ENCODE measurements around the gene SIAE. TPM values are rescaled to one million over a fixed set of nuclear protein-coding genes. Genes with fewer than 3 reads are reported as not detected.

Gene SIAE
- total and polyA plus RNA-seq, 2 donors (not counting 1 experiment from before 2014, with no cell fraction given), result 3.6 to 4.5 TPM

GRCh38 chr11:124661553-124661952, 12.0 kb downstream of the SIAE start:
- Histone ChIP-seq H3K36me3 (replicated peaks in 1 of 2; ENCODE audit: control extremely low read depth in 1 of 2, control insufficient read depth in 1 of 2, extremely low read depth in 1 of 2, insufficient read depth in 2 of 2, low read length in 1 of 2) (peaks cover 0 to 3% of the 10 kb centered on the region in 2 experiments), H2AFZ (ENCODE audit: insufficient read depth, low read depth, low read length, poor library complexity, severe bottlenecking) (no peak overlapping the region), H3K4me2 (replicated peaks; ENCODE audit: low read depth, low read length, poor library complexity, severe bottlenecking) (no peak overlapping the region), H3K9me3 (ENCODE audit: control extremely low read depth in 1 of 3, control insufficient read depth in 2 of 3, insufficient read depth in 1 of 3, low read length in 2 of 3) (no peaks in the 10 kb centered on the region), H3K27me3 (replicated peaks in 1 of 4; ENCODE audit: control extremely low read depth in 1 of 4, control insufficient read depth in 3 of 4, insufficient read depth in 4 of 4, low read length in 3 of 4) (no peaks in the 10 kb centered on the region), H3K9ac (ENCODE audit: low read length) (no peak overlapping the region), H3K79me2 (ENCODE audit: control insufficient read depth, insufficient read depth, low read length) (no peaks in the 10 kb centered on the region), H3K4me3 (ENCODE audit: control extremely low read depth in 1 of 5, extremely low read depth in 1 of 5, insufficient read depth in 1 of 5, low read depth in 2 of 5, low read length in 4 of 5) (no peak overlapping the region), H3K4me1 (ENCODE audit: control insufficient read depth in 2 of 2, insufficient read depth in 2 of 2, low read length in 2 of 2) (no peaks in the 10 kb centered on the region), H4K20me1 (ENCODE audit: control insufficient read depth, insufficient read depth, low read length, poor library complexity, severe bottlenecking) (no peaks in the 10 kb centered on the region), H3K27ac (ENCODE audit: low read length in 2 of 2) (no peak overlapping the region)
- intact Hi-C loops (cut with micrococcal nuclease), result no loop called here
- ATAC-seq (ENCODE audit: low read depth) (no peak), DNase-seq (no peak)
- Mint-ChIP-seq H3K4me3 (no peak overlapping the region), H3K4me1 (no peaks in the 10 kb centered on the region), H3K27me3 (no peaks in the 10 kb centered on the region), H3K27ac (no peak overlapping the region), H3K9me3 (ENCODE audit: insufficient read depth) (no peaks in the 10 kb centered on the region)
- CTCF ChIA-PET, result interaction anchor here (1.0 to 1.1 kb wide), 2 partner anchors 17 to 100 kb away, joined by 3 to 5 read pairs; no protein-coding TSS in a partner anchor
- TF ChIP-seq CTCF (IDR thresholded peaks at IDR 0.05), result no peak
- TF ChIP-seq EZH2 (IDR thresholded peaks at IDR 0.05; ENCODE audit: borderline replicate concordance, insufficient read depth, low read depth, low read length, poor library complexity, severe bottlenecking), result no peak
- POLR2A ChIA-PET, result no interaction called here

GRCh38 chr11:124658986-124659385, 14.6 kb downstream of the SIAE start:
- DNase-seq (no peak), ATAC-seq (ENCODE audit: low read depth) (no peak)
- H3K9me3 Mint-ChIP-seq (ENCODE audit: insufficient read depth), result no peaks in the 10 kb centered on the region
- intact Hi-C loops (cut with micrococcal nuclease), result no loop called here
- no peak overlapping the region for H3K9ac ChIP-seq (ENCODE audit: low read length)
- H3K4me2 ChIP-seq (replicated peaks; ENCODE audit: low read depth, low read length, poor library complexity, severe bottlenecking), result no peak overlapping the region
- H2AFZ ChIP-seq (ENCODE audit: insufficient read depth, low read depth, low read length, poor library complexity, severe bottlenecking), result no peak overlapping the region
- H3K36me3 ChIP-seq (replicated peaks in 1 of 2; ENCODE audit: control extremely low read depth in 1 of 2, control insufficient read depth in 1 of 2, extremely low read depth in 1 of 2, insufficient read depth in 2 of 2, low read length in 1 of 2), result peaks cover 0 to 3% of the 10 kb centered on the region in 2 experiments
- no peaks in the 10 kb centered on the region for H4K20me1 ChIP-seq (ENCODE audit: control insufficient read depth, insufficient read depth, low read length, poor library complexity, severe bottlenecking)
- no peaks in the 10 kb centered on the region for H3K4me1 Mint-ChIP-seq
- no peaks in the 10 kb centered on the region for H3K27me3 ChIP-seq (replicated peaks in 1 of 4; ENCODE audit: control extremely low read depth in 1 of 4, control insufficient read depth in 3 of 4, insufficient read depth in 4 of 4, low read length in 3 of 4)
- H3K79me2 ChIP-seq (ENCODE audit: control insufficient read depth, insufficient read depth, low read length), result no peaks in the 10 kb centered on the region
- no peak overlapping the region for H3K27ac ChIP-seq (ENCODE audit: low read length in 2 of 2)
- H3K27me3 Mint-ChIP-seq, result no peaks in the 10 kb centered on the region
- no peak overlapping the region for H3K4me3 ChIP-seq (ENCODE audit: control extremely low read depth in 1 of 5, extremely low read depth in 1 of 5, insufficient read depth in 1 of 5, low read depth in 2 of 5, low read length in 4 of 5)
- POLR2A ChIA-PET, result no interaction called here
- H3K4me1 ChIP-seq (ENCODE audit: control insufficient read depth in 2 of 2, insufficient read depth in 2 of 2, low read length in 2 of 2), result no peaks in the 10 kb centered on the region
- no peak overlapping the region for H3K27ac Mint-ChIP-seq
- no peak overlapping the region for H3K4me3 Mint-ChIP-seq
- no peaks in the 10 kb centered on the region for H3K9me3 ChIP-seq (ENCODE audit: control extremely low read depth in 1 of 3, control insufficient read depth in 2 of 3, insufficient read depth in 1 of 3, low read length in 2 of 3)
- 100% methylated on average over 1 of the region's 1 CpG for WGBS (ENCODE audit: insufficient coverage)
- TF ChIP-seq CTCF (IDR thresholded peaks at IDR 0.05), result no peak
- no peak for TF ChIP-seq EZH2 (IDR thresholded peaks at IDR 0.05; ENCODE audit: borderline replicate concordance, insufficient read depth, low read depth, low read length, poor library complexity, severe bottlenecking)
- CTCF ChIA-PET, result interaction anchor here (0.6 to 2.6 kb wide), 3 partner anchors 11 to 105 kb away, joined by 3 to 11 read pairs (median 9); no protein-coding TSS in a partner anchor
